ENCODE results near the gene STOML3.

DNA sequence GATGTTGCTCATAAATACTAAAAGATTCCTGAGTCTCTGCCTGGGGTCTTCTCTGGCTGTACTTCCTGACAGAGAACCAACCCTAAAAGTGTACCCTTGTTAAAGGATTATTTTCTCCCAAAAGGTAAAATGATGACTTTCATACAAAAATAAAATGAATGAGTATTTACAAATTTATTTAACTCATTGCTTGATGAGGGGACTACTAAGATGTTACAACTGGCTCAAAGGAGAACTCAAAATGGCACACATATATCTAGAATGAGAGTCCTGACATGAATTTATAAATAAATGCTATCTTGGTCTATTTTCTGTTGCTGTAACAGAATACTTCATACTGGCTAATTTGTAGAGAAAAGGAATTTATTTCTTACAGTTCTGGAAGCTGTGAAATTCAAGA is 30.5 kb downstream of the STOML3 start:
- TF ChIP-seq, protein P1, sequence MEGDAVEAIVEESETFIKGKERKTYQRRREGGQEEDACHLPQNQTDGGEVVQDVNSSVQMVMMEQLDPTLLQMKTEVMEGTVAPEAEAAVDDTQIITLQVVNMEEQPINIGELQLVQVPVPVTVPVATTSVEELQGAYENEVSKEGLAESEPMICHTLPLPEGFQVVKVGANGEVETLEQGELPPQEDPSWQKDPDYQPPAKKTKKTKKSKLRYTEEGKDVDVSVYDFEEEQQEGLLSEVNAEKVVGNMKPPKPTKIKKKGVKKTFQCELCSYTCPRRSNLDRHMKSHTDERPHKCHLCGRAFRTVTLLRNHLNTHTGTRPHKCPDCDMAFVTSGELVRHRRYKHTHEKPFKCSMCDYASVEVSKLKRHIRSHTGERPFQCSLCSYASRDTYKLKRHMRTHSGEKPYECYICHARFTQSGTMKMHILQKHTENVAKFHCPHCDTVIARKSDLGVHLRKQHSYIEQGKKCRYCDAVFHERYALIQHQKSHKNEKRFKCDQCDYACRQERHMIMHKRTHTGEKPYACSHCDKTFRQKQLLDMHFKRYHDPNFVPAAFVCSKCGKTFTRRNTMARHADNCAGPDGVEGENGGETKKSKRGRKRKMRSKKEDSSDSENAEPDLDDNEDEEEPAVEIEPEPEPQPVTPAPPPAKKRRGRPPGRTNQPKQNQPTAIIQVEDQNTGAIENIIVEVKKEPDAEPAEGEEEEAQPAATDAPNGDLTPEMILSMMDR (IDR thresholded peaks at IDR 0.05; ENCODE audit: insufficient read depth, low read length) = no peak
- TF ChIP-seq SPI1 (IDR thresholded peaks at IDR 0.05; ENCODE audit: borderline replicate concordance, low read depth) = no peak
- no peak for TF ChIP-seq POLR2AphosphoS5 (IDR thresholded peaks at IDR 0.05; ENCODE audit: low read depth)
- no peak for TF ChIP-seq GABPA (IDR thresholded peaks at IDR 0.05; ENCODE audit: low read depth)

All from HL-60 (cell line).